A549 (cell line): ENCODE data around the gene RNF166.

Source experiments
- CEBPB ChIP-seq, 2 experiments: fragments of >200 bp in 1 of 2; sonication (Bioruptor Twin) in 1 of 2; formaldehyde crosslinking in 1 of 2; IDR thresholded peaks; 2 replicates each; pipeline ENCODE4 v1.6.1; 2012 to 2016
- JUN ChIP-seq, 2 experiments: fragments of >200 bp; sonication (Bioruptor Twin); formaldehyde crosslinking; IDR thresholded peaks; 2 replicates in 1 of 2; 3 replicates in 1 of 2; pipeline ENCODE4 v1.6.1; 2016 to 2017
- PHF8 ChIP-seq: fragments of 200-600 bp; sonication (generic); IDR thresholded peaks from 2 replicates; pipeline ENCODE4 v1.6.1; 2016; ENCODE audit warnings: low read depth, mild to moderate bottlenecking, antibody characterized with exemption, moderate library complexity, borderline replicate concordance
- POLR2A ChIP-seq: IDR thresholded peaks from 2 replicates; pipeline ENCODE4 v1.6.1; 2012; ENCODE audit warnings: mild to moderate bottlenecking, low read length
- TF ChIP-seq, protein P1 (sequence below): fragments of >200 bp; sonication (Bioruptor Twin); formaldehyde crosslinking; IDR thresholded peaks from 3 replicates; pipeline ENCODE4 v1.5.1; 2016

DNA sequence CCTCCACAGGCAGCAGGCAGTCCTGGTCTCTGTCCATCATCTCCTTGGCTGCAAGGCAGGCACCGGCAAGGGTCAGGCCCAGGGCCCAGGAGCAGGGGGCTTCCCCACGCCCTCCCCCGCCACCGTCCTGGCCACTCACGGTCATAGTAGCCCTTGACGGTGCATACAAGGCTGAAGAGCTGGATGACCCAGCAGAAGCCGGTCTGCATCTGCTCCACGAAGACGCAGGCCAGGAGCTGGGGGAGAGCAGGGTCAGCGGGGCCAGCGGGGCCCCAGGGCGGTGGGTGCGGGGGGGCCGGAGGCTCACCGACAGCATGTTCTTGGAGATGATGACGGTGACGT is 20.2 kb upstream of the RNF166 start:
- no peak for TF ChIP-seq PHF8
- TF ChIP-seq CEBPB (IDR thresholded peaks at IDR 0.05): no peak
- TF ChIP-seq, protein P1, sequence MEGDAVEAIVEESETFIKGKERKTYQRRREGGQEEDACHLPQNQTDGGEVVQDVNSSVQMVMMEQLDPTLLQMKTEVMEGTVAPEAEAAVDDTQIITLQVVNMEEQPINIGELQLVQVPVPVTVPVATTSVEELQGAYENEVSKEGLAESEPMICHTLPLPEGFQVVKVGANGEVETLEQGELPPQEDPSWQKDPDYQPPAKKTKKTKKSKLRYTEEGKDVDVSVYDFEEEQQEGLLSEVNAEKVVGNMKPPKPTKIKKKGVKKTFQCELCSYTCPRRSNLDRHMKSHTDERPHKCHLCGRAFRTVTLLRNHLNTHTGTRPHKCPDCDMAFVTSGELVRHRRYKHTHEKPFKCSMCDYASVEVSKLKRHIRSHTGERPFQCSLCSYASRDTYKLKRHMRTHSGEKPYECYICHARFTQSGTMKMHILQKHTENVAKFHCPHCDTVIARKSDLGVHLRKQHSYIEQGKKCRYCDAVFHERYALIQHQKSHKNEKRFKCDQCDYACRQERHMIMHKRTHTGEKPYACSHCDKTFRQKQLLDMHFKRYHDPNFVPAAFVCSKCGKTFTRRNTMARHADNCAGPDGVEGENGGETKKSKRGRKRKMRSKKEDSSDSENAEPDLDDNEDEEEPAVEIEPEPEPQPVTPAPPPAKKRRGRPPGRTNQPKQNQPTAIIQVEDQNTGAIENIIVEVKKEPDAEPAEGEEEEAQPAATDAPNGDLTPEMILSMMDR: no peak
- no peak for TF ChIP-seq POLR2A
- TF ChIP-seq JUN (IDR thresholded peaks at IDR 0.05): no peak
